ENCODE measurements around the gene GTF2F1.

DNA sequence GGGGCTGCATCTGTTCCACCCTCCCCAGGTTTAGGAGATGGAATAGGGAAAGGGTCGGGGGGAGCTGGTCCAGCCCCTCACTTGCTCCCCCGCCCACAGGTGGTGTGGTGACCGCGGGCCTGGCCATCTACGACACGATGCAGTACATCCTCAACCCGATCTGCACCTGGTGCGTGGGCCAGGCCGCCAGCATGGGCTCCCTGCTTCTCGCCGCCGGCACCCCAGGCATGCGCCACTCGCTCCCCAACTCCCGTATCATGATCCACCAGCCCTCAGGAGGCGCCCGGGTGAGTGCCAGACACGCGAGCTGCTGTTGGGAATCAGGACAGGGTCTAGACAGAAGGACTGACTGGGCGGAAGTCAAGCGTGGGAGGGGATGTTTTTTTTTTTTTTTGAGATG is 28.6 kb downstream of the GTF2F1 start:
- TF ChIP-seq POLR2A (IDR thresholded peaks at IDR 0.05; ENCODE audit: low read depth, low read length) (no peak), POLR2AphosphoS5 (IDR thresholded peaks at IDR 0.05; ENCODE audit: low read depth, low read length) (no peak)

All from GM12891 (cell line).